IPS DF 6.9 (cell line): ENCODE measurements around the gene LRRC10.

Experiments used
- DNase-seq: peaks from one replicate; pipeline ENCODE4 v3.0.0-alpha.2; 2013; ENCODE audit warnings: low read depth, low spot score
- H3K27ac ChIP-seq: one replicate; pipeline ENCODE4 v1.5.1; 2013; ENCODE audit warnings: low read length, control low read depth
- H3K27me3 ChIP-seq: 2 replicates; pipeline ENCODE4 v1.6.1; 2013; ENCODE audit warnings: mild to moderate bottlenecking, low read length; ENCODE audit not compliant: control insufficient read depth, insufficient read depth
- H3K36me3 ChIP-seq: 2 replicates; pipeline ENCODE4 v1.6.1; 2013; ENCODE audit warnings: low read length; ENCODE audit not compliant: control insufficient read depth, insufficient read depth
- H3K4me1 ChIP-seq: 2 replicates; pipeline ENCODE4 v1.6.1; 2013; ENCODE audit warnings: low read length; ENCODE audit not compliant: control insufficient read depth, insufficient read depth
- H3K4me3 ChIP-seq: 2 replicates; pipeline ENCODE4 v1.5.1; 2013; ENCODE audit warnings: mild to moderate bottlenecking, low read length
- H3K9me3 ChIP-seq: 2 replicates; pipeline ENCODE4 v1.6.1; 2013; ENCODE audit warnings: low read length, inconsistent platforms; ENCODE audit not compliant: control insufficient read depth, insufficient read depth
- WGBS: extraction: QIAGEN DNeasy Blood & Tissue Kit; methylation state at CpG from one replicate; pipeline ENCODE4 v1.1.7; 2013; ENCODE audit warnings: mixed read lengths, missing lambda C conversion rate; ENCODE audit not compliant: insufficient read length, insufficient coverage; 5-methylcytosine and 5-hydroxymethylcytosine counted together

The LRRC10 gene

GRCh38 chr12:69610729-69611128 lies at the start of gene LRRC10:
Gene LRRC10 (minus strand): TSS chr12:69610907. CDS start chr12:69610838, 69 bp downstream.
- no peaks in the 10 kb centered on the region for H3K36me3 ChIP-seq
- no peak for DNase-seq
- no peaks in the 10 kb centered on the region for H3K9me3 ChIP-seq
- WGBS: no CpG with 5 or more reads among the region's 11 CpGs
- no peaks in the 10 kb centered on the region for H3K27me3 ChIP-seq
- H3K4me3 ChIP-seq: no peak within 1 kb of the TSS
- no peak within 1 kb of the TSS for H3K27ac ChIP-seq
- no peaks in the 10 kb centered on the region for H3K4me1 ChIP-seq

GRCh38 chr12:69660164-69660863 lies 49.6 kb upstream of the LRRC10 start:
- DNase-seq: no peak
- H3K4me1 ChIP-seq: no peaks in the 10 kb centered on the region
- H3K27me3 ChIP-seq: no peaks in the 10 kb centered on the region
- H3K27ac ChIP-seq: no peak overlapping the region
- H3K9me3 ChIP-seq: no peaks in the 10 kb centered on the region
- no CpG with 5 or more reads among the region's 1 CpG for WGBS
- no peaks in the 10 kb centered on the region for H3K36me3 ChIP-seq
- H3K4me3 ChIP-seq: no peak overlapping the region

- no peak for DNase-seq
- WGBS: no CpG with 5 or more reads among the region's 2 CpGs
- Histone ChIP-seq H3K27ac (no peak overlapping the region), H3K4me3 (no peak overlapping the region), H3K36me3 (no peaks in the 10 kb centered on the region), H3K27me3 (no peaks in the 10 kb centered on the region), H3K9me3 (no peaks in the 10 kb centered on the region), H3K4me1 (no peaks in the 10 kb centered on the region)
These were observed 47.5 kb upstream of the LRRC10 start for GRCh38 chr12:69658203-69658602.

- Histone ChIP-seq H3K4me3 (no peak overlapping the region), H3K9me3 (no peaks in the 10 kb centered on the region), H3K4me1 (no peaks in the 10 kb centered on the region), H3K27ac (no peak overlapping the region), H3K27me3 (no peaks in the 10 kb centered on the region), H3K36me3 (no peaks in the 10 kb centered on the region)
- WGBS: no CpG with 5 or more reads among the region's 9 CpGs
- no peak for DNase-seq
These were observed 46.9 kb upstream of the LRRC10 start for GRCh38 chr12:69657376-69658137.

- WGBS: no CpG with 5 or more reads among the region's 11 CpGs
- Histone ChIP-seq H3K4me3 (no peak overlapping the region), H3K27me3 (no peaks in the 10 kb centered on the region), H3K9me3 (no peaks in the 10 kb centered on the region), H3K27ac (no peak overlapping the region), H3K4me1 (no peaks in the 10 kb centered on the region), H3K36me3 (no peaks in the 10 kb centered on the region)
- no peak for DNase-seq
These were observed 45.1 kb upstream of the LRRC10 start for GRCh38 chr12:69655616-69656340.

- WGBS: no CpG with 5 or more reads among the region's 8 CpGs
- DNase-seq: no peak
- H3K4me3 ChIP-seq: no peak overlapping the region
These were observed 43.0 kb upstream of the LRRC10 start for GRCh38 chr12:69653703-69654102.

GRCh38 chr12:69651922-69652321 lies 41.2 kb upstream of the LRRC10 start:
- Histone ChIP-seq H3K9me3 (no peaks in the 10 kb centered on the region), H3K36me3 (no peaks in the 10 kb centered on the region), H3K27me3 (no peaks in the 10 kb centered on the region), H3K27ac (no peak overlapping the region), H3K4me3 (no peak overlapping the region), H3K4me1 (no peaks in the 10 kb centered on the region)
- no CpG with 5 or more reads among the region's 3 CpGs for WGBS
- no peak for DNase-seq

More at GRCh38 chr12:69653703-69654102, 43.0 kb upstream of the LRRC10 start:
- H3K9me3 ChIP-seq: no peaks in the 10 kb centered on the region
- H3K36me3 ChIP-seq: no peaks in the 10 kb centered on the region
- no peak overlapping the region for H3K27ac ChIP-seq
- no peaks in the 10 kb centered on the region for H3K27me3 ChIP-seq
- no peaks in the 10 kb centered on the region for H3K4me1 ChIP-seq

- Histone ChIP-seq H3K36me3 (no peaks in the 10 kb centered on the region), H3K27ac (no peak overlapping the region), H3K4me3 (no peak overlapping the region), H3K9me3 (no peaks in the 10 kb centered on the region), H3K27me3 (no peaks in the 10 kb centered on the region), H3K4me1 (no peaks in the 10 kb centered on the region)
- WGBS: no CpG with 5 or more reads among the region's 4 CpGs
- DNase-seq: no peak
These were observed 38.8 kb upstream of the LRRC10 start for GRCh38 chr12:69649529-69649928.

- no peaks in the 10 kb centered on the region for H3K9me3 ChIP-seq
These were observed 37.8 kb upstream of the LRRC10 start for GRCh38 chr12:69648476-69648875.

GRCh38 chr12:69647178-69647577 lies 36.5 kb upstream of the LRRC10 start:
- no CpG with 5 or more reads among the region's 4 CpGs for WGBS
- H3K36me3 ChIP-seq: no peaks in the 10 kb centered on the region
- no peaks in the 10 kb centered on the region for H3K4me1 ChIP-seq
- DNase-seq: no peak
- H3K27me3 ChIP-seq: no peaks in the 10 kb centered on the region
- no peak overlapping the region for H3K27ac ChIP-seq
- H3K4me3 ChIP-seq: no peak overlapping the region
- no peaks in the 10 kb centered on the region for H3K9me3 ChIP-seq

More at GRCh38 chr12:69648476-69648875, 37.8 kb upstream of the LRRC10 start:
- H3K4me1 ChIP-seq: no peaks in the 10 kb centered on the region
- H3K36me3 ChIP-seq: no peaks in the 10 kb centered on the region
- no peak overlapping the region for H3K27ac ChIP-seq
- no peaks in the 10 kb centered on the region for H3K27me3 ChIP-seq
- no peak for DNase-seq
- no CpG with 5 or more reads among the region's 3 CpGs for WGBS
- H3K4me3 ChIP-seq: no peak overlapping the region
